Stomach (tissue), 9 donors: Measurements from ENCODE around the gene GNG5. TPM values are rescaled to one million over a fixed set of nuclear protein-coding genes. Genes with fewer than 3 reads are reported as not detected.

Experiments used
- DNase-seq, 2 donors: peaks; one replicate each; pipeline versions ENCODE4 v3.0.0 to v3.0.0-alpha.2; 2013 to 2019
- H3K27ac ChIP-seq, 5 donors: fragments of 200-600 bp in 4 of 5; sonication (generic) in 4 of 5; one replicate each; pipeline ENCODE4 v1.5.1; 2013 to 2019; ENCODE audit warnings: mild to moderate bottlenecking in 1 of 5, moderate library complexity in 1 of 5
- H3K27me3 ChIP-seq, 3 donors: fragments of 200-600 bp; sonication (generic); one replicate each; pipeline ENCODE4 v1.5.1; 2017 to 2019; ENCODE audit warnings: mixed run types in 1 of 3
- H3K36me3 ChIP-seq, 4 donors: fragments of 200-600 bp; sonication (generic); 1 replicate in 3 of 4; 2 replicates in 1 of 4; pipeline ENCODE4 v1.5.1; 2016 to 2019
- H3K4me1 ChIP-seq, 4 donors: fragments of 200-600 bp; sonication (generic); one replicate each; pipeline ENCODE4 v1.5.1; 2016 to 2019
- H3K4me3 ChIP-seq, 4 donors: fragments of 200-600 bp; sonication (generic) in 3 of 4; one replicate each; pipeline ENCODE4 v1.5.1; 2016 to 2019; ENCODE audit warnings: mild to moderate bottlenecking in 1 of 4
- H3K9me3 ChIP-seq, 4 donors: fragments of 200-600 bp; sonication (generic); one replicate each; pipeline ENCODE4 v1.5.1; 2016 to 2019
- EP300 ChIP-seq: sonication (generic); formaldehyde crosslinking; IDR thresholded peaks from one replicate; pipeline ENCODE4 v1.6.1; 2017; ENCODE audit warnings: antibody characterized with exemption
- POLR2A ChIP-seq, 4 donors: fragments of 450-650 bp; IDR thresholded peaks; one replicate each; pipeline ENCODE4 v1.6.1; 2016; ENCODE audit warnings: antibody characterized with exemption in 4 of 4, control low read depth in 2 of 4, mild to moderate bottlenecking in 1 of 4, moderate library complexity in 1 of 4
- POLR2AphosphoS5 ChIP-seq, 3 donors: sonication (generic); formaldehyde crosslinking; IDR thresholded peaks; one replicate each; pipeline ENCODE4 v1.6.1; 2016; ENCODE audit warnings: antibody characterized with exemption in 3 of 3
- WGBS, 5 donors: extraction: QIAGEN DNeasy Blood & Tissue Kit in 3 of 5; methylation state at CpG; one replicate each; pipeline versions ENCODE4 v1.1.5 to v1.1.7; 2013 to 2018; 5-methylcytosine and 5-hydroxymethylcytosine counted together
- intact Hi-C: fragments of 100-400 bp; cut with DNase I; formaldehyde crosslinking; loops from one replicate; pipeline ENCODE4 v1.15.1; 2023; ENCODE audit warnings: low total_unique reads
- polyA plus RNA-seq, 3 donors: library from polyadenylated mRNA; stranded (reverse); fragments of 200-250 nt; gene quantifications; one replicate each; pipeline ENCODE4 v1.2.3, GENCODE V29; 2013
- total RNA-seq, 5 donors: library from RNA; depleted of rRNA; stranded (reverse); fragments of >200 nt; gene quantifications; one replicate each; pipeline versions ENCODE4 v1.1.0 to v1.2.3, GENCODE V29; 2014 to 2016
- TF ChIP-seq, protein P1 (sequence below), 7 experiments: fragments of 450-650 bp in 4 of 7; fragments of 200-600 bp in 3 of 7; sonication (generic) in 3 of 7; IDR thresholded peaks; one replicate each; pipeline ENCODE4 v1.5.1; 2016 to 2019; ENCODE audit warnings: antibody characterized with exemption in 7 of 7, control low read depth in 2 of 7, mild to moderate bottlenecking in 1 of 7
- donor health status: healthy with polysubstance abuse.
- donor health status: Bipolar disorder and iron deficiency.
- donor health status: healthy.

GNG5 gene
- total and polyA plus RNA-seq, 8 donors, result 20.6 to 197 (median 159) TPM

DNA sequence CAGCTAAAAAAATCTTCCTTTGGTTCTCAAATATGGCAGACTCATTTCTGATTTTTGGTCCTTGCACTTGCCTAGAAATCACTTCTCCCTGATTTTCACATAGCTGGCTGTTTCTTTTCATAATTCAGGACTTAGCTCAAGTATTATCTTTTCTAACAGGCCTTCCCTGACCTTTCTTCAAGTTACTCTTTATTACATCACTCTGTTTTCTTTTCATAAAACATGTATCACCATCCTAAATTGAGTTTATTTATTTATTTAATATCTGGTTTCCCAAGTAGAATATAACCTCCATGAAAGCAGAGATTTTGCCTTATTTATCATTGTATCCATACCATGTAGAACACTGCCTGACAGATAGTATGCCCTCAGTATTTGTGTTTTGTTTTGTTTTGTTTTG, 18.2 kb upstream of the GNG5 start:
- TF ChIP-seq, protein P1, sequence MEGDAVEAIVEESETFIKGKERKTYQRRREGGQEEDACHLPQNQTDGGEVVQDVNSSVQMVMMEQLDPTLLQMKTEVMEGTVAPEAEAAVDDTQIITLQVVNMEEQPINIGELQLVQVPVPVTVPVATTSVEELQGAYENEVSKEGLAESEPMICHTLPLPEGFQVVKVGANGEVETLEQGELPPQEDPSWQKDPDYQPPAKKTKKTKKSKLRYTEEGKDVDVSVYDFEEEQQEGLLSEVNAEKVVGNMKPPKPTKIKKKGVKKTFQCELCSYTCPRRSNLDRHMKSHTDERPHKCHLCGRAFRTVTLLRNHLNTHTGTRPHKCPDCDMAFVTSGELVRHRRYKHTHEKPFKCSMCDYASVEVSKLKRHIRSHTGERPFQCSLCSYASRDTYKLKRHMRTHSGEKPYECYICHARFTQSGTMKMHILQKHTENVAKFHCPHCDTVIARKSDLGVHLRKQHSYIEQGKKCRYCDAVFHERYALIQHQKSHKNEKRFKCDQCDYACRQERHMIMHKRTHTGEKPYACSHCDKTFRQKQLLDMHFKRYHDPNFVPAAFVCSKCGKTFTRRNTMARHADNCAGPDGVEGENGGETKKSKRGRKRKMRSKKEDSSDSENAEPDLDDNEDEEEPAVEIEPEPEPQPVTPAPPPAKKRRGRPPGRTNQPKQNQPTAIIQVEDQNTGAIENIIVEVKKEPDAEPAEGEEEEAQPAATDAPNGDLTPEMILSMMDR (IDR thresholded peaks at IDR 0.05), result no peak
- no peak for TF ChIP-seq POLR2A (IDR thresholded peaks at IDR 0.05)
- TF ChIP-seq EP300, result no peak
- TF ChIP-seq POLR2AphosphoS5 (IDR thresholded peaks at IDR 0.05), result no peak
- no peaks in the 10 kb centered on the region for H3K36me3 ChIP-seq

DNA sequence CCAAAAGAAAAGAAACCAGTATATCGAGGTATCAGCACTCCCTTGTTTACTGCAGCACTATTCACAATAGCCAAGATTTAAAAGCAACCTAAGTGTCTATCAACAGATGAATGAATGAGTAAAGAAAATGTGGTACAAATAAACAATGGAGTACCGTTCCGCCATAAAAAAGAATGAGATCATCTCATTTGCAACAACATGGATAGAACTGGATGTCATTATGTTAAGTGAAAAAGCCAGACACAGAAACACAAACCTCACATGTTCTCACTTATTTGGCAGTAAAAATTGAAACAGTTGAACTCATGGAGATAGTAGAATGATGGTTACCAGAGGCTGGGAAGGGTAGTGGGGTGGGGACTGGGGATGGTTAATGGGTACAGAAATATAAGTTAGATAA, 4.3 kb upstream of the GNG5 start:
- no peak overlapping the region for H3K4me3 ChIP-seq
- DNase-seq, result no peak
- H3K4me1 ChIP-seq, result peaks cover 0 to 11% (median 7%) of the 10 kb centered on the region in 4 donors
- H3K36me3 ChIP-seq, result peaks cover 0 to 5% (median 0%) of the 10 kb centered on the region in 4 donors
- intact Hi-C loops, result no loop called here
- H3K27ac ChIP-seq, result no peak overlapping the region
- TF ChIP-seq, protein P1 (IDR thresholded peaks at IDR 0.05), result no peak
- no peak for TF ChIP-seq POLR2A (IDR thresholded peaks at IDR 0.05)
- no peak for TF ChIP-seq EP300
- TF ChIP-seq POLR2AphosphoS5 (IDR thresholded peaks at IDR 0.05), result no peak
- 81 to 86% (median 82%) methylated on average over 3 of the region's 3 CpGs for WGBS, 5 donors
- peaks cover 0 to 9% (median 0%) of the 10 kb centered on the region in 4 donors for H3K9me3 ChIP-seq
- H3K27me3 ChIP-seq, result no peaks in the 10 kb centered on the region

More for the DNA sequence above, 18.2 kb upstream of the GNG5 start:
- Histone ChIP-seq H3K4me1 (no peaks in the 10 kb centered on the region), H3K27me3 (no peaks in the 10 kb centered on the region), H3K27ac (no peak overlapping the region), H3K4me3 (no peak overlapping the region), H3K9me3 (peaks cover 0 to 4% (median 0%) of the 10 kb centered on the region in 4 donors)
- DNase-seq, result no peak
- intact Hi-C loops, result no loop called here

DNA sequence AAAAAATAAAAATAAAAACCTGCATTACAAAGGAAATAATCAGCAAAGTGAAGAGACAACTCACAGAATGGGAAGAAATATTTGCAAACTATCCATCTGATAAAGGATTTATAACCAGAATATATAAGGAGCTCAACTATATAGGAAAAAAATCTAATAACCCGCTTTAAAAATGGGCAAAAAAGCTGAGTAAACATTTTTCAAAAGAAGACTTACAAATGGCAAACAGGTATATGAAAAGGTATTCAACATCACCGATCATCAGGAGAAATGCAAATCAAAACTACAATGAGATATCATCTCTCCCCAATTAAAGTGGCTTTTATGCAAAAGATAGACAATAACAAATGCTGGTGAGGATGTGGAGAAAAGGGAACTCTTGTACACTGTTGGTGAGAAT, 3.8 kb upstream of the GNG5 start:
- no peak for DNase-seq
- H3K4me3 ChIP-seq, result no peak overlapping the region
- intact Hi-C loops, result no loop called here
- 47 to 98% (median 52%) methylated on average over 2 of the region's 2 CpGs for WGBS, 5 donors
- peaks cover 0 to 5% (median 0%) of the 10 kb centered on the region in 4 donors for H3K36me3 ChIP-seq
- no peak overlapping the region for H3K27ac ChIP-seq
- peaks cover 0 to 13% (median 7%) of the 10 kb centered on the region in 4 donors for H3K4me1 ChIP-seq
- TF ChIP-seq POLR2AphosphoS5 (IDR thresholded peaks at IDR 0.05), result no peak
- TF ChIP-seq POLR2A (IDR thresholded peaks at IDR 0.05), result no peak
- TF ChIP-seq EP300, result no peak
- TF ChIP-seq, protein P1 (IDR thresholded peaks at IDR 0.05), result no peak
- peaks cover 0 to 9% (median 0%) of the 10 kb centered on the region in 4 donors for H3K9me3 ChIP-seq
- no peaks in the 10 kb centered on the region for H3K27me3 ChIP-seq

DNA sequence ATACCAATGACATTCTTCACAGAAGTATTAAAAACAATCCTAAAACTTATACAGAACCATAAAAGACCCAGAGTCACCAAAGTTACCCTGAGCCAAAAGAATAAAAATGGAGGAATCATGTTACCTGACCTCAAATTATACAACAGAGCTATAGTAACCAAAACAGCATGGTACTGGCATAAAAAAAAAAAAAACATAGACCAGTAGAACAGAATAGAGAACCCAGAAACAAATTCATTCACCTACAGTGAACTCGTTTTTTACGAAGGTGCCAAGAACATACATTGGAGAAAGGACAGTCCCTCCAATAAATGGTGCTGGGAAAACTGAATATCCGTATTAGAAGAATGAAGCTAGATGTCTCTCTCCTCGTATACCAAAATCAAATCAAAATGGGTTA, 2.6 kb upstream of the GNG5 start:
- H3K9me3 ChIP-seq, result peaks cover 0 to 9% (median 0%) of the 10 kb centered on the region in 4 donors
- no peaks in the 10 kb centered on the region for H3K27me3 ChIP-seq
- no peak for DNase-seq
- H3K27ac ChIP-seq, result no peak overlapping the region
- TF ChIP-seq POLR2AphosphoS5 (IDR thresholded peaks at IDR 0.05), result no peak
- TF ChIP-seq, protein P1 (IDR thresholded peaks at IDR 0.05), result no peak
- no peak for TF ChIP-seq POLR2A (IDR thresholded peaks at IDR 0.05)
- no peak for TF ChIP-seq EP300
- WGBS, 5 donors, result 95 to 99% (median 98%) methylated on average over 4 of the region's 4 CpGs
- intact Hi-C loops, result no loop called here
- peaks cover 0 to 5% (median 0%) of the 10 kb centered on the region in 4 donors for H3K36me3 ChIP-seq
- H3K4me3 ChIP-seq, result no peak overlapping the region
- H3K4me1 ChIP-seq, result peaks cover 8 to 24% (median 14%) of the 10 kb centered on the region in 4 donors
